Smooth muscle cell of the brain vasculature (primary cell): ENCODE data around the gene C6orf89.
"Not testable (repeated sequence)": the region's sequence is repeated elsewhere in the genome, so short reads cannot be mapped to it uniquely, and the experiment has no call there.

Source experiments
- DNase-seq: peaks from one replicate; pipeline ENCODE4 v3.0.0-alpha.2; 2012; ENCODE audit warnings: low read depth, low spot score

C6orf89 gene

GRCh38 chr6:36888115-36888643 is 2.4 kb downstream of the C6orf89 start:
- no peak for DNase-seq

GRCh38 chr6:36888654-36889481 is 3.1 kb downstream of the C6orf89 start:
- no peak for DNase-seq

- DNase-seq, result no peak
These were observed 4.4 kb downstream of the C6orf89 start for GRCh38 chr6:36890112-36890663.

GRCh38 chr6:36891153-36891552 is 5.4 kb downstream of the C6orf89 start:
- not testable (repeated sequence) for DNase-seq

- no peak for DNase-seq
These were observed 8.5 kb downstream of the C6orf89 start for GRCh38 chr6:36893976-36894932.

GRCh38 chr6:36897609-36898008 is 11.9 kb downstream of the C6orf89 start:
- no peak for DNase-seq

- DNase-seq, result no peak
These were observed 18.4 kb downstream of the C6orf89 start for GRCh38 chr6:36904114-36904513.

GRCh38 chr6:36904851-36905393 is 19.2 kb downstream of the C6orf89 start:
- no peak for DNase-seq

GRCh38 chr6:36906539-36907325 is 21.0 kb downstream of the C6orf89 start:
- no peak for DNase-seq

GRCh38 chr6:36907781-36908180 is 22.0 kb downstream of the C6orf89 start:
- DNase-seq, result no peak

- DNase-seq, result no peak
These were observed 23.0 kb downstream of the C6orf89 start for GRCh38 chr6:36908747-36909146.

- no peak for DNase-seq
These were observed 26.3 kb downstream of the C6orf89 start for GRCh38 chr6:36912030-36912454.

- no peak for DNase-seq
These were observed 26.8 kb downstream of the C6orf89 start for GRCh38 chr6:36912586-36912985.

GRCh38 chr6:36913082-36913481 is 27.3 kb downstream of the C6orf89 start:
- DNase-seq, result no peak

GRCh38 chr6:36914227-36914794 is 28.6 kb downstream of the C6orf89 start:
- no peak for DNase-seq

GRCh38 chr6:36915599-36915998 is 29.8 kb downstream of the C6orf89 start:
- no peak for DNase-seq

- no peak for DNase-seq
These were observed 30.4 kb downstream of the C6orf89 start for GRCh38 chr6:36916126-36916525.

GRCh38 chr6:36917541-36918193 is 31.9 kb downstream of the C6orf89 start:
- no peak for DNase-seq

GRCh38 chr6:36920049-36920448 is 34.3 kb downstream of the C6orf89 start:
- no peak for DNase-seq

GRCh38 chr6:36920546-36920945 is 34.8 kb downstream of the C6orf89 start:
- DNase-seq, result no peak
